GM18508 (cell line): ENCODE results near the gene TSHR.
"Not testable (repeated sequence)": the region's sequence is repeated elsewhere in the genome, so short reads cannot be mapped to it uniquely, and the experiment has no call there.

Experiments used
- ATAC-seq: cut with Tn5 transposase; IDR thresholded peaks from one replicate; pipeline ENCODE4 v1.9.1; 2021; ENCODE audit warnings: moderate number of reproducible peaks; ENCODE audit not compliant: insufficient read depth, unreplicated experiment

The TSHR gene

DNA sequence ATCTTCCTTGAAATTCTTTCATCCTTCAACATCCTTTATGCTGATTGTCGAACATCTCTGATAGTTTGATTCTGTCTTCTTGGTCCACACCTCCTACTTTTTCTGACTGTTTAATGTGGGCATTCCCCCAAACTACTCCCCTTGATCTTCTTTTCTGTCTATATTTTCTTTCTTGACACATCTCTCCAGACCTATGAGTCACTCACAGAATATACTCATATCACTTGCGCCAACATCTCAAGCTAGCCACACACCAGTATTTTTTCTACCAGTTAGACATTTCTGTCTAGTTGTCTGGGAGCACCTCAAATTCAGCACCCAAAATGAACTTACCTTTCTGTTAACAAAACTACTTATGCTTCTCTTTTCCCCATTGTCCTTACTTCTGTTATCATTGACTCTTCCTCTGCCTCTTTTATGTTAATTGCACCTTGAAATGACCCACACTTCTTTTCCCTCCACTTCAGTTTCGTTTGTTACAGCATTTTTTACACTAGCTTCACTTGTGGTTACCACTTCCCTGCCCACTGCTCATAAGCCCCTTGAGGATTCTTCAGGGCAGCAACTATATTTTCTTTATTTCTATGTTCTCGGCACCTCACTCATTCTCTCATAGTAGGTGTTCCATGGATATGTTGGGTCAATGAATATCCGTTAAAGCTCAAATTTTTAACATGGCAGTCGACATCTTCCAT, 33.5 kb downstream of the TSHR start:
- peak; percentile 78 for ATAC-seq

DNA sequence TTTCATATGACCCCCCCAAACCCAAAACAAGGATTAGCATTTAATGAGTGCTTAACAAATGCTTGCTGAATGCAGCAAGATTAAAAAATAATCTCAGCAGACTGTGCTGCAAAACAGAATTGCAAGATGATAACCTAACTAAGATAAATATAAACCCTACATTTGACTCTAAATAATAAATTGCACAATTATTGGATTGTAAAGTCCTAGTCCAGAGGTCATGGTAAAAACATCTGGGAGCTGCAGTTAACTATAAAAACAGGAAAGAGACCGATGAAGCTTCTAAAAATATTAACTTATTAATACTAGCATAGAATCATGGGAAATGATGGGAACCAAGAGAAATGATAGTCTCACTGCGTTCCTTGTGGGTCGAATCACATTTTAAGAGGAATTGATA, 37.2 kb downstream of the TSHR start:
- no peak for ATAC-seq

DNA sequence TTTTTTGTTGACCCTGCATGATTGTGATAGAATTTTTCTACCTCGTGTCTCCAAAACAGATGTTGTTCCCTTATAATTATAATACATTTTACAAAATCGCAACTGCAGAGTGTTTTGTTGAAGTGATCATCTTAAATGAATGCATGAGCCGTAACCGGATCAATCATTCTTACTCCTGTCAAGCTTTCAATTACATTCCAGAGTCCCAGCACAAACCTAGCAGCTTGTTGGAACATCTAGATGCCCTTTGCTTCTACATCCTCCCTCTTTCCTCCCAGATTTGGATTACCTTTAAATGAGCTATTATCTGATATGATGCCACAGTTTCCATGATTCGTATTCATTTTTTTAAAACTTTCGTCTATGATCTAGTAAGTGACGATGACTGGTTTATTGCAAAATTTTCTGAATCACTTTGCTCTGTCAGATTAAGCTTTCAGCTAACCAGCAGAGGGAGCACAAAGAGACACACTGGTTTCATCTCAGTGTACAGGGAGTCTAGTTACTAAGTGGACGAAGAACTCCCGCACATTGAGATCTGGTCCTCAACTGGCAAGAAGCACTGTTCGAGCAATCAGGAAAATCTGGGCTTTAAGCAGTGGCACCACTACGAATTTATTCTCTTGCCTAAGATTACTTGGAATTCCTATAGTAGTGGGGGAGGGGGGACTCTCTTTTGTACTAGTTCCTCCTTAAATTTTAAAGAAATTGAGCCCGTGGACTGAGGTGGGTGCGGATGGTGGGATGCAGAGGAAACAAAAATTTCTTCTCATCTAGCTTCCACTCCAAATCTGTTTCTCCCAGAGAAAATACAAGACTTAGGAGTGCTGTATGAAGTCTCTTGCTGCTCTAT, 40.9 kb downstream of the TSHR start:
- peak; percentile 81 for ATAC-seq

DNA sequence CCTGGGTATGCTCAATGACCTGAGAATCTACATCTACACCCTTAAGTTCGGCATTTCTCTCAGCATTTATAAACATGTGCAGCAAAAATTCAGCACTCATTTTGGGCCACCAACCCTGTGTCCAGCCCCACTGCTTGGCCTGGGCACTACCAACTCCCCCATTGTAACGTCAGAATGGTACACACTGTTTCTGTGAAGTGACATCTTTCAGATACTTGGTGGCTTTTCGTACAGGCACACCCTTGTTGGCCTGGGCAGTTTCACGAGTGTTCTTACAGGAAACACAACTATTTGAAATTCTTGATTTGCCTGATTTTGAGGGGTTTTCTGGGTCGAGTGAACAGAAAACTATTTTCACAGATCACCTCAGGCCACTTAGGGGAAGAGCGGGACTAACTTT, 46.0 kb downstream of the TSHR start:
- no peak for ATAC-seq

GRCh38 chr14:81004575-81004974, 49.2 kb downstream of the TSHR start:
- ATAC-seq = no peak

DNA sequence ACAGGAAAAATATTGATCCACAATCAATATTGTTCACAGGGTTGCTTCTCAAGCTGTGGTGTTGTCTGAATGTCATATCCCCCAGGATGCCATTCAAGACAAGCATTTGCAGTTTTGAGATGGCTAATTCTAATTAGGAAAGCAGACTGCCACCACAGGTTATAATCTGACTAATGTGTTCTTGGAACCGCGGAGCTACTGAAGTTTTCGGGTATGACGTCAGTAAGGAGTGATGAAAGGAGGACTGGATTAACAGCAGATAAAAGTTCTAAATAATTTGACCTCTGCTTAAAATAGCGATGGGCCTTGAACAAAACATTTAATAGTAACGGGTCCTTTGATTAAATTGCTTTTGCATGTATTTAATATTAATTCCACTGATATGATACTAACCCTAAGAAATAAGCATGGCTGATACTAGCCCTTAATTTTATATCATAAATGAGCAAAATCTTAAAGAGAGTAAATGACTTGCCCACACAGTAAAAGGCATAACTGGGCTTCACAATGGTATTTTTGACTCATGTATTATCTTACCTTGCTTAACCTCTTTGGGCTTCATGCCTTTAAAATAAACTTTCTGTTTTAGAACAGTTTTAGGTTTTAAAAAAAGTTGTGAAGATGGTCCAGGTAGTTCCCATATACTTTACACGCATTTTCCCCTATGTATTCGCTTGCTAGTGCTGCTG, 50.3 kb downstream of the TSHR start:
- ATAC-seq = no peak

DNA sequence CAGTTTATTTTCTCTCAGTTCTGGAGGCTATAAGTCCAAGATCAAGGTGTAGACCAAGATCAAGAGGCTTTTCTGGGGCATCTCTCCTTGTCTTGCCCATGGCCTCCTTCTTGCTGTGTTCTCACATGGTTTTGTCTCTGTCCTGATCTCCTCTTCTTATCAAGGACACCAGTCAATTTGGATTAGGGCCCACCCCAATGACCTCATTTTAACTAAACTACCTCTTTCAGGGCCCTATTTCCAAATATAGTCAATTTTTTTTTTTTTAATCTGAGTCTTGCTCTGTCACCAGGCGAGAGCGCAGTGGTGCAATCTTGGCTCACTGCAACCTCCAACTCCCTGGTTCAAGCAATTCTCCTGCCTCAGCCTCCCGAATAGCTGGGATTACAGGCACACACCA, 50.8 kb downstream of the TSHR start:
- ATAC-seq = no peak

DNA sequence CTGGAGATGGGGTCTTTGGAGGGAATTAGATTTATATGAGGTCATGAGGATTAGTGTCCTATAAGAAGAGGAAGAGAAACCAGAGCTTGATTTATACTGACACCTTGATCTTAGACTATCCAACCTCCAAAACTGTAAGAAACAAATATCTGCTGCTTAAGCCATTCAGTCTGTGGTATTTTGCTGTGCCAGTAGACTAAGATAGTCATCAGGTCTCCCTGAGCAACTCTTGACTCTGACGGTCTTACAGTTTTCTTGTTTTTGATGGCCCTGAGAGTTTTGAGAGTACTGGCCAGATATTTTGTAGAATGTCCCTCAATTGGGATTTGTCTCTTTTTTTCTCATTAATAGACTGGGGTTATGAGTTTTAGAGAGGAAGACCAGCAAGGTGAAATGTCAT, 51.7 kb downstream of the TSHR start:
- no peak for ATAC-seq

DNA sequence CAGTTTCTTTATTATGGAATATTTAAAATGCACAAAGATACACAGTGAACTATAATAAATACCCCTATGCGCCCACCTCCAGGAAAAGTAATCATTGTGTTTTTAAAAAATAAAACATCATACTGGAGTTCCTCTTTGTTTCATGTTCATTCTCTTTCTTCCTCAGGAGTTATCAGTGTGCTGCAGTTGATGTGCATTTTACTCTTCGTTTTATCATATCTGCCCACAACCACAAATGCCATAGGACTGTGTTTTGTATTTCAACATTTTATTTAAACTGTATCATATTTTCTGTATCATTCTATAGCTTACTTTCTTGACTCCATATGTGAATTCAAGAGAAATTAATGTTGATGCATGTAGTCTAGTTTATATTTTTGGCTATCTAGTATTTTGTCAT, 53.9 kb downstream of the TSHR start:
- ATAC-seq = no peak

GRCh38 chr14:81018251-81018650, 62.8 kb downstream of the TSHR start:
- ATAC-seq = no peak

DNA sequence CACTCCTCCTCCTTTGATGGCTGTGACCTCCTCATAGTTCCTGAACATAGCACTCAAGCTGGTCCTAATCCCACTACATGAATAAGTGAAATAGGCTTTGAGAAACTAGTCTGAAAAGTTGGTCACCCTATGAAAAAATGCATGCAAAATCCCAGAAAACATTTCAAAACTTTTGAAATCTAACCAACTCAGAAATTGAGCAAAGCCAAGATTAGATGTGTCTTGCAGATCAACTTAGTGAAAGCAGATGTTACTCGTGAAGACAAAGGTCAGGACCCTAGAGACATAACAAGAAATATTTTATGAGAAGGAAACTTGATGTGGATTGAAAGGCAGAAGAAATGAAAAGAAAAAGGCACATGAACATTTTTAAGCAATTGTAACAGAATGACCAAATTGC, 63.3 kb downstream of the TSHR start:
- ATAC-seq = no peak

DNA sequence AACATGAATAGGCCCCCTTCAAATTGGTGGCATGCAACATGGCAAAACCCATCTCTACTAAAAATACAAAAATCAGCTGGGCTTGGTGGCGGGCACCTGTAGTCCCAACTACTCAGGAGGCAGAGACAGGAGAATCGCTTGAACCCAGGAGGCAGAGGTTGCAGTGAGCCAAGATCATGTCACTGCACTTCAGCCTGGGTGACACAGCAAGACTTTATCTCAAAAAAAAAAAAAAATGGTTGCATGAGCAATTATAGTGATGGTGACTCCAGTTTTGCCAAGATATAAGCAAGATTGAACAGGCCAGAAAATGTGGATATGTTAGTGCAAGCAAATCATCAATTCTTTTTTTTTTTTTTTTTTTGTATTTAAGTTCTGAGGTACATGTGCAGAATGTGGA, 63.7 kb downstream of the TSHR start:
- not testable (repeated sequence) for ATAC-seq

DNA sequence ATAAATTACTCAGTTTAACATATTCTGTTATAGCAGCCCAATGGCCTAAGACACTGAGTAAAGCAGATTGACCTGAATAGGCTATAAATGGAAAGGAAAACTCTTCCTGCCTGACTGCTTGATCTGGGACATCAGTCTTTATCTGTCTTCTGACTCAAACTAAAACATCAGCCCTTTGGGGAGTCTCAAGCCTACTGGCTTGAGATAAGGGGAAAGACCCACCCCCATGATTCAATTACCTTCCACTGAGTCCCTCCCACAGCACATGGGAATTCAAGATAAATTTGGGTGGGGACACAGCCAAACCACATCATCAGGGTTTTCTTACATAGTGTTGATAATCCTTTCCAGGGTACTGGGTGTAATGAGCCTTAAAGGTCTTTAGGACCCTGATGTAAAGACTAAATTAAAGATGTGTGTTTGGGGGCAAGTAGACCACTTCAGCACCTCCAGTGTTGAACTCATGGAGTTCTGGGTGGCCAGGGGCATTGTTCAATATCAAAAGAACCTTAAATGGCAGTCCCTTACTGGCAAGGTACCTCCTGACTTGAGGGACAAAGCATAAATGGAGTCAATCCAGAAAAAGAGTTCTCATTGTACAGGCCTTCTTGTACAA, 67.8 kb downstream of the TSHR start:
- ATAC-seq = no peak

DNA sequence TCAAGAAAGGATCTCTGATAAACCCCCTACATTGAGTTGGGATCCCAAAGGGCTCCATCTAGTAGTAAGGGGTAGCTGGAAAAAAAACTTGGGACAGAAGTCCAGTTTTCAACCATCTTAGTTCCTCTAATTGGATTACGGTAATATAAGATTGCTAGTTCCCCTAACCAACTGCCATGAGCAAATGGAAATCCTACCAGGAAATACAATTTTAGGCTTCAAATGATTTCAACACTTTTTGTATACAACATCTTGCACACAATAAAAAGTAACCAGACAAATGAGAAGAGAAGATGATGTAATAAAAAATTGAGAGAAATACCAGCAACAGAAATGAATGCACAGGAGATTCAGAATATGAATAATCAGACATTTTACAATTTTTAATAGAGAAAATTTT, 73.0 kb downstream of the TSHR start:
- no peak for ATAC-seq

DNA sequence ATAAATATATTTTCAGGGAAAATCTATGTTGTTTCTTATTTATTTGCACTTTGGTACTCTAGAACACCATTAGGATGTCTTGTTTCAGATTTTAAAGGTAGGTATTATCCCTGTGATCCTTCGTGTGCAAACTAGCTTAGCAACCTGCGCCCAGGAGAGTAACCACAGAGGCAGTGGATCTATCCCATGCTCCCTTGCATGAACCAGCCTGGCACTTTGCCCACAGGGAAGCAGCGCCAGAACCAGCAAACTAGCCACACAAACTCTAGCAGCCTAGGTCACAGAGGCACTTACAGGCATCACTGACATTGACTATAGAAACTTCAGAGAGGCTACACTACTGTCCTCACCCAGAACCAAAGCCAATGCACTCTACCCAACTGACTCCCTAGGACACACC, 76.1 kb downstream of the TSHR start:
- no peak for ATAC-seq

DNA sequence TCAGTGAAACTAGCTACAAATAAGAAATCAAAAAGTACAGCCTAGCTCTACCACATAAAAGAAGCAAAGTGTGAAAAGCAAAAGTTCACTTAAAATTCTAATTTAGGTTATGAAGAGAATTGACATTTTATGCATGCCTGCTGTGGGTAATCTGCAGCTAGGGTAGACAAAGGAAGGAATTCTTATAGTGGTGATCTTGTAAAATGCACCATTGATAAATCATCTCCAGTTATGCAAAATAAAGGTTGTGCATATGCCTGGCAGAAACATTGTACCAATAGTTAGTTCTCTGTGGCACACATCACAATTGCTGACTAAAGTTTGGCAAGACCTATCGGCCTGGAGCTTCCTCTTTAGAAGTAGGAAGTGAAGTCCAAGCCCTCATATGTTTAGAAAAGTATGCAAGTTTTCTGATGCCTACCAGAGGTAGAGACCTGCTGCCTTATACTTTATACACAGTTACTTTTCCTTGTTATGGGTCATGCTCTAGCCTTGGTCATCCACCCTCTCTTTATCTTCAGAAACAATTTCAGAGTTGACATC, 78.3 kb downstream of the TSHR start:
- no peak for ATAC-seq

DNA sequence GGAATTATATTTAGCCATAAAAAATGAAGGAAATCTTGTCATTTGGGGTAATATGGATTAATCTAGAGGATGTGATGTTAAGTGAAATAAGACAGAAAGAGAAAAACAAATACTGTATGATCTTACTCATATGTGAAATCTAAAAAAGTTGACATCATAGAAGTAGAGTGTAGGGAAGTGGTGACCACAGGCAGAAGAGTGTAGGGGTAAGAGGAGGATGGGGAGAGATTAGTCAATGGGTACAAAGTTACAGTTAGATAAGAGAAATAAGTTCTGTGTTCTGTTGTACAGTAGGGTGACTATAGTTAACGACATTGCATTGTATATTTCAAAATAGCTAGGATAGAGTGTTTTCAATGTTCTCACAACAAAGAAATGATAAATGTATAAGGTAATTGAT, 87.0 kb downstream of the TSHR start:
- no peak for ATAC-seq

DNA sequence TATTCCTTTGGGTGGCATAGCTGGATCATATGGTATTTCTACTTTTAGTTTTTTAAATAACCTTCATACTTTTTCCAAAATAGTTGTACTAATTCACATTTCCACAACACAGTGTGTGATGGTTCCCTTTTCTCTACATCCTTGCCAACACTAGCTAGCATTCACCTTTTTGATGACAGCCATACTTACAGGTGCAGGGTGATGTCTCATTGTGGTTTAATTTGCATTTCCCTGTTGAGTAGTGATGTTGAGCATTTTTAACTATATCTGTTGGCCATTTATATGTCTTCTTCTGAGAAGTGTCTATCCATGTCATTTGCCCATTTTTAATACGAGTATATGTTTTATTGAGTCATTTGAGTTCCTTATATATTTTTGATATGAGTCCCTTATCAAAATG, 96.1 kb downstream of the TSHR start:
- no peak for ATAC-seq

GRCh38 chr14:81054057-81054456, 98.6 kb downstream of the TSHR start:
- ATAC-seq = not testable (repeated sequence)

DNA sequence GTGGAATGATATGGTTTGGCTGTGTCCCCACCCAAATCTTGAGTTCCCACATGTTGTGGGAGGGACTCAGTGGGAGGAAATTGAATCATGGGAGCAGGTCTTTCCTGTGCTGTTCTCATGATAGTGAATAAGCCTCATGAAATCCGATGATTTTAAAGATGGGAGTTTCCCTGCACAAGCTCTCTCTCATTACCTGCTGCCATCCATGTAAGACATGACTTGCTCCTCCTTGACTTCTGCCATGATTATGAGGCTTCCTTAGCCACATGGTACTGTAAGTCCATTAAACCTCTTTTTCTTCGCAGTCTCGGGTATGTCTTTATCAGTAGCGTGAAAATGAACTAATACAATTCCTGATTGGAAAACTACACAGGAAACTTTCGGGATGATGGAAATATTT, 100.5 kb downstream of the TSHR start:
- no peak for ATAC-seq

DNA sequence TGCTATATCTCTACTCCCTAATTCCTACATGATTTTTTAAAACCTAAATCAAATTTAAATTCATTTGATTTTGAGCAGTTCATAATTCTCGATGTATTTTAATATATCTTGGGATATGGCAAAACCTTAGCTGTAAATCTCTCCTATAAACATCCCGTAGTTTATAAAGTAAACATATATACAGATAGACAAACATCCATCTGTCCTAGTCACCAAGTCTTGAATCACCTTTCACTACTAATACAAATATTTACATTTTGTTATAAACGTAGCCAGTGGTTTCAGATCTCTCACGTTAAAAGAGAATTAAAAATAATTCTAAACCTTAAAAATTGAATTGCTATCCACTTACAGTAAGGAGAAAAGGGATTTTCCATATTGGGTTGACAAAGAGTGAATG, 107.0 kb downstream of the TSHR start:
- no peak for ATAC-seq
